ENCODE results near the gene CYB5B. TPM values are rescaled to one million over a fixed set of nuclear protein-coding genes. Genes with fewer than 3 reads are reported as not detected.

The CYB5B gene
- total and polyA plus RNA-seq, 4 donors = 38.7 to 86.3 (median 45.8) TPM

DNA sequence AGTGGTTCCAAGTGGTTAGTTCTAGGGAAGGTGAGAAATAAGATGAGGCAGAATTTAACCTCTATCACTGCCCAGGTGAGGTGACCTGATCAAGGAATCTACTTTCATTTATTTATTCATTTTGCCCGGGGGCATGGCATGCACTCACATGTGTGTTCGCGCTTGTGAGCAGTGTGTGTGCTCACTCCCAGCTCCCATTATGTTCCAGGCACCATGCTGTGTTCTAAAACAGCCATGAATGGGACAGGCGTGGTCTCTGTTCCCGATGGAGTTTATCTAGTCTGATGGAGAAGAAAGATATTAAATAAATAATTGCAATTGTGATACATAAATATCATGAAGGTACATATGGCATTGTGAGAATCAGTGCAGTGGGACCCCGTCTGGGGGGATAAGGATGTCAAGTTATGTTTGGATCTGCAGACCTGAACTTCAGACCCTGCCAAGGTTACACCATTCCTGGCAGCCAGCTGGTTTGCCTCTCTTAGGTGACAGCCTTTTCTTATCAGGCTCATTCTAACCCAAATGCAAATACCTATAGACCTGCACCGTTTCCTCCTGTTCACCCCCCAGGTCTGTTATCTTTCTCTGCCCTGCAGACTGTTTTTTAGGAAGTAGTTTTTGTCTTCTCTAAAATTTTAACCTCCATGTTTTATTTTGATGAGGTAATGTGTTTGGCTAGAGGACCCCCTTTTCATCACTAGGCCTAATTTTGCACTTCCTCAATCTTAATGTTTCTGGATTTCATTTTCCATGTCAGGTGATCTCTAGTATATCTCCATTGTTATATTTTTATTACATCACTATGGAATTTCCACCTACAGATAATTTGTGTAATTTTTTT is 11.8 kb downstream of the CYB5B start:
- H3K36me3 ChIP-seq (ENCODE audit: control insufficient read depth in 4 of 4, insufficient read depth in 3 of 4, low read depth in 1 of 4, low read length in 3 of 4) = peaks cover 2 to 13% (median 6%) of the 10 kb centered on the region in 4 donors
- TF ChIP-seq SP1 (IDR thresholded peaks at IDR 0.05) (no peak), HNF4A (conservative IDR thresholded peaks at IDR 0.05) (peak; percentile 32 to 42)
- H3K27ac ChIP-seq (ENCODE audit: low read depth in 1 of 2, low read length in 2 of 2) = peak overlapping the region; percentile 6 to 26
- H3K27me3 ChIP-seq (ENCODE audit: control insufficient read depth in 4 of 4, insufficient read depth in 4 of 4, low read length in 3 of 4) = no peaks in the 10 kb centered on the region
- H3K9ac ChIP-seq (ENCODE audit: low read depth in 1 of 2, low read length in 2 of 2) = no peak overlapping the region
- peaks cover 6 to 13% (median 12%) of the 10 kb centered on the region in 4 donors for H3K4me1 ChIP-seq (ENCODE audit: control insufficient read depth in 4 of 4, insufficient read depth in 4 of 4, low read length in 3 of 4)
- WGBS = 60% methylated on average over 7 of the region's 7 CpGs
- DNase-seq (ENCODE audit: low spot score) = no peak
- H3K9me3 ChIP-seq (ENCODE audit: control insufficient read depth in 4 of 4, low read length in 3 of 4) = no peaks in the 10 kb centered on the region
- H3K4me3 ChIP-seq (ENCODE audit: low read depth in 1 of 3, low read length in 3 of 3) = no peak overlapping the region

DNA sequence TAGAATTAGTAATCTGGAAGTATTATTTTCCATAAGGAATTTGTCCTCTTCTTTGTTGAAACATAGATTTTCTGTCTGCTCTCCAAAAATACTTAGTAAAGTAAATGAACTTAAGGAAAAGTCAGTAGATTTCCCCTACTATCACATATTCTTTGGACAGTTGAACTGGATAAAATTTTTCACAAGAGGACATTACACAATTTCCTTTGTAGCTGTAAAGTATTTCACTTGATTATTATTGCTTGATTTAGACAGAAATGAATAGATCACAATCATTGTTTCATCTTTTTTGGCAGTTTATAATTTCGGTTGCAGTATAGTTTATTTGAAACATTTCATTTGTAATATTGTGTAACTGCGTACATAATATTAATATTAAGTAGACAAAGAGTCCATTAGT is 12.5 kb downstream of the CYB5B start:
- Histone ChIP-seq H3K36me3 (ENCODE audit: control insufficient read depth in 4 of 4, insufficient read depth in 3 of 4, low read depth in 1 of 4, low read length in 3 of 4) (peaks cover 2 to 9% (median 3%) of the 10 kb centered on the region in 4 donors), H3K9ac (ENCODE audit: low read depth in 1 of 2, low read length in 2 of 2) (no peak overlapping the region), H3K27me3 (ENCODE audit: control insufficient read depth in 4 of 4, insufficient read depth in 4 of 4, low read length in 3 of 4) (no peaks in the 10 kb centered on the region), H3K4me3 (ENCODE audit: low read depth in 1 of 3, low read length in 3 of 3) (no peak overlapping the region), H3K9me3 (ENCODE audit: control insufficient read depth in 4 of 4, low read length in 3 of 4) (no peaks in the 10 kb centered on the region), H3K27ac (ENCODE audit: low read depth in 1 of 2, low read length in 2 of 2) (peak overlapping the region; percentile 6 to 26), H3K4me1 (ENCODE audit: control insufficient read depth in 4 of 4, insufficient read depth in 4 of 4, low read length in 3 of 4) (peaks cover 6 to 13% (median 12%) of the 10 kb centered on the region in 4 donors)
- TF ChIP-seq RXRA (IDR thresholded peaks at IDR 0.05) (no peak), HNF4A (conservative IDR thresholded peaks at IDR 0.05) (peak in 1 of 2 donors; percentile 9)
- no peak for DNase-seq (ENCODE audit: low spot score)
- WGBS = 42% methylated on average over 2 of the region's 2 CpGs

- peaks cover 0 to 2% (median 0%) of the 10 kb centered on the region in 4 donors for H3K36me3 ChIP-seq (ENCODE audit: control insufficient read depth in 4 of 4, insufficient read depth in 3 of 4, low read depth in 1 of 4, low read length in 3 of 4)
- H3K9me3 ChIP-seq (ENCODE audit: control insufficient read depth in 4 of 4, low read length in 3 of 4) = no peaks in the 10 kb centered on the region
- no peak for DNase-seq (ENCODE audit: low spot score)
- H3K4me3 ChIP-seq (ENCODE audit: low read depth in 1 of 3, low read length in 3 of 3) = no peak overlapping the region
- peaks cover 6 to 14% (median 13%) of the 10 kb centered on the region in 4 donors for H3K4me1 ChIP-seq (ENCODE audit: control insufficient read depth in 4 of 4, insufficient read depth in 4 of 4, low read length in 3 of 4)
- TF ChIP-seq GABPA (IDR thresholded peaks at IDR 0.05 in 1 of 2, conservative IDR thresholded peaks at IDR 0.05 in 1 of 2) = no peak
- TF ChIP-seq RAD21 (IDR thresholded peaks at IDR 0.05) = no peak
- TF ChIP-seq, protein P1, sequence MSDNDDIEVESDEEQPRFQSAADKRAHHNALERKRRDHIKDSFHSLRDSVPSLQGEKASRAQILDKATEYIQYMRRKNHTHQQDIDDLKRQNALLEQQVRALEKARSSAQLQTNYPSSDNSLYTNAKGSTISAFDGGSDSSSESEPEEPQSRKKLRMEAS (IDR thresholded peaks at IDR 0.05) = no peak
- no peak for TF ChIP-seq RXRA (IDR thresholded peaks at IDR 0.05)
- TF ChIP-seq, protein P2, sequence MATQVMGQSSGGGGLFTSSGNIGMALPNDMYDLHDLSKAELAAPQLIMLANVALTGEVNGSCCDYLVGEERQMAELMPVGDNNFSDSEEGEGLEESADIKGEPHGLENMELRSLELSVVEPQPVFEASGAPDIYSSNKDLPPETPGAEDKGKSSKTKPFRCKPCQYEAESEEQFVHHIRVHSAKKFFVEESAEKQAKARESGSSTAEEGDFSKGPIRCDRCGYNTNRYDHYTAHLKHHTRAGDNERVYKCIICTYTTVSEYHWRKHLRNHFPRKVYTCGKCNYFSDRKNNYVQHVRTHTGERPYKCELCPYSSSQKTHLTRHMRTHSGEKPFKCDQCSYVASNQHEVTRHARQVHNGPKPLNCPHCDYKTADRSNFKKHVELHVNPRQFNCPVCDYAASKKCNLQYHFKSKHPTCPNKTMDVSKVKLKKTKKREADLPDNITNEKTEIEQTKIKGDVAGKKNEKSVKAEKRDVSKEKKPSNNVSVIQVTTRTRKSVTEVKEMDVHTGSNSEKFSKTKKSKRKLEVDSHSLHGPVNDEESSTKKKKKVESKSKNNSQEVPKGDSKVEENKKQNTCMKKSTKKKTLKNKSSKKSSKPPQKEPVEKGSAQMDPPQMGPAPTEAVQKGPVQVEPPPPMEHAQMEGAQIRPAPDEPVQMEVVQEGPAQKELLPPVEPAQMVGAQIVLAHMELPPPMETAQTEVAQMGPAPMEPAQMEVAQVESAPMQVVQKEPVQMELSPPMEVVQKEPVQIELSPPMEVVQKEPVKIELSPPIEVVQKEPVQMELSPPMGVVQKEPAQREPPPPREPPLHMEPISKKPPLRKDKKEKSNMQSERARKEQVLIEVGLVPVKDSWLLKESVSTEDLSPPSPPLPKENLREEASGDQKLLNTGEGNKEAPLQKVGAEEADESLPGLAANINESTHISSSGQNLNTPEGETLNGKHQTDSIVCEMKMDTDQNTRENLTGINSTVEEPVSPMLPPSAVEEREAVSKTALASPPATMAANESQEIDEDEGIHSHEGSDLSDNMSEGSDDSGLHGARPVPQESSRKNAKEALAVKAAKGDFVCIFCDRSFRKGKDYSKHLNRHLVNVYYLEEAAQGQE (IDR thresholded peaks at IDR 0.05) = no peak
- no peak overlapping the region for H3K27ac ChIP-seq (ENCODE audit: low read depth in 1 of 2, low read length in 2 of 2)
- no peak overlapping the region for H3K9ac ChIP-seq (ENCODE audit: low read depth in 1 of 2, low read length in 2 of 2)
- 84% methylated on average over 3 of the region's 3 CpGs for WGBS
- H3K27me3 ChIP-seq (ENCODE audit: control insufficient read depth in 4 of 4, insufficient read depth in 4 of 4, low read length in 3 of 4) = no peaks in the 10 kb centered on the region
Measured at GRCh38 chr16:69438465-69438864, 14.0 kb downstream of the CYB5B start.

Measured in liver (tissue), 9 donors.